HEK293 (cell line): ENCODE data around the gene TBC1D5.

Source experiments
- BCL11A ChIP-seq: fragments of 450-650 bp; formaldehyde crosslinking; IDR thresholded peaks from 2 replicates; pipeline ENCODE4 v1.5.1; 2016; ENCODE audit warnings: low read depth, missing biosample characterization, missing genetic modification characterization
- CTCF ChIP-seq: fragments of 450-650 bp; formaldehyde crosslinking; IDR thresholded peaks from 2 replicates; pipeline ENCODE4 v1.5.1; 2016; ENCODE audit warnings: missing biosample characterization, missing genetic modification characterization
- HIC1 ChIP-seq: fragments of 450-650 bp; formaldehyde crosslinking; IDR thresholded peaks from 2 replicates; pipeline ENCODE4 v1.5.1; 2016; ENCODE audit warnings: missing biosample characterization, missing genetic modification characterization
- KLF1 ChIP-seq: fragments of 450-650 bp; formaldehyde crosslinking; IDR thresholded peaks from 2 replicates; pipeline ENCODE4 v1.5.1; 2016; ENCODE audit warnings: missing biosample characterization, missing genetic modification characterization
- PBX3 ChIP-seq: sonication (generic); formaldehyde crosslinking; IDR thresholded peaks from 2 replicates; pipeline ENCODE4 v1.8.1; 2022; ENCODE audit warnings: mild to moderate bottlenecking, moderate library complexity, missing genetic modification reagents
- ZBTB44 ChIP-seq: fragments of 450-650 bp; IDR thresholded peaks from 2 replicates; pipeline ENCODE4 v1.5.1; 2018; ENCODE audit warnings: missing biosample characterization, mild to moderate bottlenecking, missing genetic modification characterization
- ZNF175 ChIP-seq: fragments of 450-650 bp; formaldehyde crosslinking; IDR thresholded peaks from 2 replicates; pipeline ENCODE4 v1.5.1; 2016; ENCODE audit warnings: missing biosample characterization, missing genetic modification characterization
- ZNF274 ChIP-seq, 2 experiments: fragments of 200-500 bp in 1 of 2; fragments of 450-650 bp in 1 of 2; sonication (Bioruptor generic) in 1 of 2; formaldehyde crosslinking in 1 of 2; IDR thresholded peaks; 2 replicates each; pipeline versions ENCODE4 v1.5.1 to v1.6.1; 2014 to 2016; ENCODE audit warnings: borderline replicate concordance in 1 of 2, inconsistent platforms in 1 of 2, low read length in 1 of 2, missing biosample characterization in 1 of 2, missing genetic modification characterization in 1 of 2
- ZNF311 ChIP-seq: fragments of 450-650 bp; formaldehyde crosslinking; IDR thresholded peaks from 2 replicates; pipeline ENCODE4 v1.5.1; 2017; ENCODE audit warnings: missing biosample characterization, missing genetic modification characterization, borderline replicate concordance
- ZNF776 ChIP-seq: fragments of 450-650 bp; formaldehyde crosslinking; IDR thresholded peaks from 2 replicates; pipeline ENCODE4 v1.5.0; 2017; ENCODE audit warnings: missing biosample characterization, missing genetic modification characterization, borderline replicate concordance
- ZNF843 ChIP-seq: fragments of 450-650 bp; formaldehyde crosslinking; IDR thresholded peaks from 2 replicates; pipeline ENCODE4 v1.5.1; 2016; ENCODE audit warnings: missing biosample characterization, missing genetic modification characterization

GRCh38 chr3:17130956-17131355, 611.5 kb downstream of the TBC1D5 start:
- no peak for TF ChIP-seq ZNF843 (tag by site-specific recombination)
- no peak for TF ChIP-seq CTCF (tag by site-specific recombination)
- TF ChIP-seq ZNF311 (tag by site-specific recombination) = no peak
- no peak for TF ChIP-seq HIC1 (tag by site-specific recombination)
- no peak for TF ChIP-seq PBX3 (CRISPR knock-in tag)
- no peak for TF ChIP-seq ZNF175 (tag by site-specific recombination)
- TF ChIP-seq ZNF776 (tag by site-specific recombination) = no peak
- TF ChIP-seq ZNF274 (IDR thresholded peaks at IDR 0.05; ENCODE audit: low read length) = no peak
- TF ChIP-seq ZNF274 (tag by site-specific recombination; IDR thresholded peaks at IDR 0.05; ENCODE audit: borderline replicate concordance) = no peak
- no peak for TF ChIP-seq KLF1
- no peak for TF ChIP-seq ZBTB44 (tag by site-specific recombination)
- no peak for TF ChIP-seq BCL11A (tag by site-specific recombination)
